T-helper 2 cell (primary cell): ENCODE results near the gene RADIL.
"Not testable (repeated sequence)": the region's sequence is repeated elsewhere in the genome, so short reads cannot be mapped to it uniquely, and the experiment has no call there.

Source experiments
- DNase-seq, 5 experiments: peaks; one replicate each; pipeline versions ENCODE4 v3.0.0 to v3.0.0-alpha.2; 2012 to 2022
- total RNA-seq, 2 donors: gene quantifications; one replicate each; lab custom pipeline; 2026; lab: John Stamatoyannopoulos, UW

The RADIL gene
- 0 to 0.13 reads per million in 2 donors for total RNA-seq

DNA sequence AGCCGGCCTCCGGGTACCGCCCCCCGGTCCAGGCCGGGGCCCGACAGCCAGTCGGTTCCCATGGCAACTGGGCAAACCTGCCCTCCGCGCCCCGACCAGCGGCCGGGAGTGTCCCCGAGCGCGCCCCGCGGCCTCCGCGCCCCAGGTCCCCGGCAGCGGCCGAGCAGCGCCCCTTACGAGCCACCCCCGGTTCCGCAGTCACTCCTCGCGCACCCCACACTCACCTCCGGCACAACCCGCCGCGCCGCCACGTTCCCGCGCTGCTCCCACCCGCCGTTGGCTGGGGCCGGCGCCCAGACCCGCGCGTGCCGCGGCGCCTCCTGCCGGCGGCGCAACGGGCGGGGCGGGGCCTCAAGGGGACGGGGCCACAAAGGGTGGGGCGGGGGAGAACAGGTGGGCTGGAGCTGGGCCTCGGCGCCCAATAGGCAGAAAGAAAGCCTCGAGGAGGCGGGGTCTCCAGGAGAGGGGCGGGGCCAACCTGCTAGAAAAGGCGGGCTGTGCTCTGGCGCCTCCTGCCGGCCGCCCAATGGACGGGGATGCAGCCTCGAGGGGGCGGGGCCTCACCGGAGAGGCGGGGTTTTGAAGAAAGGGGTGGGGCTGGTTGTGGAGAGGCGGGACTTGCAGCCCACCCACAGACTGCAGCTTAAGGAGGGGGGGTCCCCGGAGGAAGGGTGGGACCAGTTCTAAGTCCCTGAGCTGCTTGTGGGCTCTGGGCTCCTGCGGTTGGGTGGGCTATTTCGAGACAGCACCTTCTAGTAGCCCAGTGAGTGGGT lies at the start of gene RADIL:
RADIL (minus strand) TSS at position 345 of the 773 bp plus-strand sequence. CDS start 5,577 bp downstream, outside the sequence.
- DNase-seq = peak; percentile 74 to 84 (median 82)

- DNase-seq = no peak
Observed at GRCh38 chr7:4931943-4932342, 48.4 kb upstream of the RADIL start.

DNA sequence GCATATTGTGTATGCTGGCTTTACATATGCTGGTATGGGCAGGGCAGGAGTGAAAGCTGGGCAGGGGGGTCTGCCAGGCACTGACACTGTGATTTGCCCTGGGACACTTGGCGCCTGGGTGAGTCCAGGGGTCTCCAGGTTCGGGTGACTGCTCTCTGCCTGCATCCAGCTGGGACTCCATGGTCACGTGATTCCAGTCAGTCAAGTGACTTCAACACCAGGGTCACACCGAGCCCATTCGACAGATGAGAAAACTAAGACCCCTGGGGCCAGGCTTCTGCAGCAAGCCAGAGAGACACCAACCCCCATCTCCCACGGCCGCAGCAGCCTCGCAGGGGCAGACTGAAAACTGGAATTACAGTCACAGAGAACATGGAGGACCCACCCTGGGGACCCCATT lies 45.5 kb upstream of the RADIL start:
- DNase-seq = no peak

- no peak for DNase-seq
Observed at GRCh38 chr7:4928445-4928844, 44.9 kb upstream of the RADIL start.

DNA sequence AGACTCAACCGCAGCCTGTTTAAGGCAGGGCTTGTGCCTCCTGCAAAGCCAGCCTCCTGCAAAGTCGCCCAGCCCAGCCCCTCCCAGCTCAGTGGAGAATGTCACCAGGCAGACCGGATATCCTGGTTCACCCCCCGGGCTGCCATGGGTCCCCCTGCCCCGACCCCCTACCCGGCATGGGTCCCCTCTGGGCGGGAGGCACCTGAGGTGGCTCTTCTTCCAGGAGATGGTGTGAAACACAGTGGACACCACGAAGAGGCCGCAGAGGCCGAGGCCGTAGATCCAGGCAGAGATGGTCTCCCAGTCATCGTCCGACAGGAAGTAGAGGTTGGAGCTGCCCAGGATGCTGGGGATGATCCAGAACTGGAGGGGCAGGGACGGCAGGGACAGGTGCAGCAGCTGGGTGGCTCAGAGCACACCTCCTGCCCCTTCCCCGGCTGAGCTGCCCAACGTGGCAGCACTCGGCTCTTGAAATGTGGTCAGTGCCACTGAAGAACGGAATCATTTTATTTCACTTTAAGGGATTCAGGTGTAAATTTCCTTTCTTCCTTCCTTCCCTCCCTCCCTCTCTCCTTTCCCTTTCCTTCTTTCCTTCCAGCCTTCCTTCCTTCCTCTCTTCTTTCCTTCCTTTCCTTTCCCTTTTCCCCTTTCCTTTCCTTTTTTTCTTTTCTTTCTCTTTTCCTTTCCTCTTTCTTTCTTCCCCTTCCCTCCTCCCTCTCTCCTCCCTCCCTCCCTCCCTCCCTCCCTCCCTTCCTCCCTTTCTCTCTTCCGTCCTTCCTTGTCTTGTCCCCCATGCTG lies 36.7 kb upstream of the RADIL start:
- DNase-seq = no peak

GRCh38 chr7:4916113-4916512 lies 32.6 kb upstream of the RADIL start:
- DNase-seq = no peak

- DNase-seq = no peak
Observed at GRCh38 chr7:4911111-4911828, 27.8 kb upstream of the RADIL start.

- no peak for DNase-seq
Observed at GRCh38 chr7:4906682-4907081, 23.2 kb upstream of the RADIL start.

GRCh38 chr7:4905171-4905570 lies 21.7 kb upstream of the RADIL start:
- DNase-seq = no peak

- no peak for DNase-seq
Observed at GRCh38 chr7:4904346-4904745, 20.8 kb upstream of the RADIL start.

DNA sequence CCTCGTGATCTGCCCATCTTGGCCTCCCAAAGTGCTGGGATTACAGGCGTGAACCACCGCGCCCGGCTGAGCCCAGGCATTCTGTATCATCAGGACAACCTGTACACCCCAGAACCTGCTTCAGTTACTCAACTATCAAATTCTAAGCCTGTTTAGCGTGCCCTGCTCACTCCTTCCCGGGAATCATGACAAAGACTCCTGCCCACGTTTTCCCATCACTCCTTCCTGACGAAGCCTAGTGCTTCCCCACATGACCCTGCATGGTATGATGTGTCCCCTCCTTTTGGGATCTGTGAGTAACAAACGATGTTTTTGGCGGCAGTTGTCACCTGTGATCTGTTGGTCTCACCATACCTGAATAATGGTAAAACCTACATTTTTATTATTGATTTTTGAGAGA lies 12.2 kb upstream of the RADIL start:
- no peak for DNase-seq

DNA sequence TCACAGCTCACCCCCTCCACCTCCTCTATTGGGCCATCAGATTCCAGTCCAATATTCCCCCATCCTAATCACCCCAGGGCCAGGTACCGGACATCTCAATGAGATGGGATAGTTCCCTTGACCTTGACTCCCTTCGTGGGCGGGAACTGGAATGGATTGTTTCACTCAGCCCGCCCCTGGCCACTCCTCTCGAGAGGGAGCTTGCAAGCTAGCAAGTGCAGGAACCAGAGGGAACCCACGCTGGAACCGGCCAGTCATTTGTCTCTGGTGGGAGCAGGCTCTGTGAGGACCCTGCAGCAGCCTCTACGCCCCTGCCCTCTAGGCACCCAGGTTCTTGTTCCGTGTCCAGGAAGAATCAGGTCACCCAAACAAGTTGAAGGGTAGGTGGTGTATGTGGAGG lies 11.0 kb upstream of the RADIL start:
- no peak for DNase-seq

- no peak for DNase-seq
Observed at GRCh38 chr7:4893929-4894475, 10.5 kb upstream of the RADIL start.

DNA sequence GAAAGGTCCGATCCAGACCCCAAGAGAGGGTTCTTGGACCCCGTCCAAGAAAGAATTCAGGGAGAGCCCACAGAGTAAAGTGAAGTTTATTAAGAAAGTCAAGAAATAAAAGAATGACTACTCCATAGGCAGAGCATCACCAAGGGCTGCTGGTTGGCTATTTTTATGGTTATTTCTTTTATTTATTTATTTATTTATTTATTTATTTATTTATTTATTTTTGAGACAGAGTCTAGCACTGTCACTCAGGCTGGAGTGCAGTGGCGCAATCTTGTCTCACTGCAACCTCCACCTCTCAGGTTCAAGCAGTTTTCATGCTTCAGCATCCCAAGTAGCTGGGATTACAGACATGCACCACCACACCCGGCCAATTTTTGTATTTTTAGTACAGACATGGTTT lies 9.7 kb upstream of the RADIL start:
- DNase-seq = not testable (repeated sequence)

DNA sequence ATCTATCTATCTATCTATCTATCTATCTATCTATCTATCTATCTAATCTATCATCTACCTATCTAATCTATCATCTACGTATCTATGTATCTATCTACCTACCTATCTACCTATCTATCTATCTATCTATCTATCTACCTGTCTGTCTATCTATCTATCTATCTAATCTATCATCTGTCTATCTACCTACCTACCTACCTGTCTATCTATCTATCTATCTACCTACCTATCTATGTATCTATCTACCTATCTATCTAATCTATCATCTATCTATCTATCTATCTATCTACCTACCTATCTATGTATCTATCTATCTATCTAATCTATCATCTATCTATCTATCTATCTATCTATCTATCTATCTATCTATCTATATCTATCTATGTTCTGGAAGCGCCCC lies 8.0 kb upstream of the RADIL start:
- not testable (repeated sequence) for DNase-seq

DNA sequence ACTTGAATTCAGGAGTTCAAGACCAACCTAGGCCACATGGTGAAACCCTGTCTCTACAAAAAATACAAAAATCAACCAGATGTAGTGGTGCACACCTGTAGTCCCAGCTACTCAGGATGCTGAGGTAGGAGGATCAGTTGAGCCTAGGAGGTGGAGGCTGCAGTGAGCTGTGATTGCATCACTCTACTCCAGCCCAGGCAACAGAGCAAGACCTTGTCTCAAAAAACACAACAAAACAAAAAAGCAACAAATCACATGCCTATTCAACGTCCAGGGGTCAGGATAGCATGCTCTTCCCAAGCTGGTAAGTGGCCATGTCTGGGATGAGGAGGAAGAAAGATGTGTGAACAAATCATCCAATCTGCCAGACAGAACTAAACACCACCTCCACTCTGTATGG lies 6.2 kb upstream of the RADIL start:
- no peak for DNase-seq

GRCh38 chr7:4888161-4888560 lies 4.6 kb upstream of the RADIL start:
- no peak for DNase-seq

- no peak for DNase-seq
Observed at GRCh38 chr7:4886671-4887070, 3.2 kb upstream of the RADIL start.

DNA sequence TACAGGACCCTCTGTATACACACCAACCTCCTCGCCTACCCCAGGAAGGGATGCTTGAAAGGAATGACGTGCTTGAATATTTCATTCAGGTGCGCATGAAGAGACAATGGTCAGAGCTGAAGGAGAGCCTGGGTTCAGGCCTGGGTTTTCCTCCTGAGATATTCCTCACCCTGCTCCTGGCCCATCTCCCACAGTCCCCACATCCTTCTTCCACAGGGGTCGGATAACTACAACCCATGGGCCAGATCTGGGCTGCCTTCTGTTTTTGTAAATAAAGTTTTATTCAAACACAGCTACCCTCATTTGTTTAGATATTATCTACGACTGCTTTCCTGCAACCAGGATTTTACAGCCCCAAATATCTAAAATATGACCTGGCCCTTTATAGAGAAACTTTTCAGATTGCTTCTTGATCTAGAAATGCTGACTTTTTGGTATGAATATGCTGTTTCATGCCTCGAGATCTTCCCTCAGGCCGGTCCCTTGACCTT lies 1.8 kb upstream of the RADIL start:
- DNase-seq = no peak

GRCh38 chr7:4884164-4884563 lies 648 bp upstream of the RADIL start:
- DNase-seq = no peak

GRCh38 chr7:4883033-4883371 lies 514 bp downstream of the RADIL start:
- DNase-seq = no peak

GRCh38 chr7:4882169-4883032 lies 1.1 kb downstream of the RADIL start:
- DNase-seq = no peak
